Muscle of leg (tissue), 11 donors: ENCODE measurements around the gene SHD. TPM values are rescaled to one million over a fixed set of nuclear protein-coding genes. Genes with fewer than 3 reads are reported as not detected.

ENCODE experiments used
- DNase-seq: peaks from one replicate; pipeline ENCODE4 v3.0.0; 2013
- H3K27ac ChIP-seq: one replicate; pipeline ENCODE4 v1.5.1; 2013; ENCODE audit warnings: mild to moderate bottlenecking, low read length, control low read depth
- H3K27me3 ChIP-seq: one replicate; pipeline ENCODE4 v1.6.1; 2013; ENCODE audit warnings: low read length; ENCODE audit not compliant: control insufficient read depth, insufficient read depth
- H3K36me3 ChIP-seq: one replicate; pipeline ENCODE4 v1.6.1; 2013; ENCODE audit warnings: low read length; ENCODE audit not compliant: control insufficient read depth, insufficient read depth
- H3K4me1 ChIP-seq: one replicate; pipeline ENCODE4 v1.6.1; 2013; ENCODE audit warnings: low read length; ENCODE audit not compliant: control insufficient read depth, insufficient read depth
- H3K4me3 ChIP-seq: one replicate; pipeline ENCODE4 v1.5.1; 2013; ENCODE audit warnings: low read length, control low read depth
- H3K9me3 ChIP-seq: replicated peaks from 2 replicates; pipeline ENCODE4 v1.6.1; 2013; ENCODE audit warnings: low read depth, low read length; ENCODE audit not compliant: control insufficient read depth
- WGBS: methylation state at CpG from one replicate; pipeline ENCODE4 v1.1.5; 2013; ENCODE audit warnings: missing lambda C conversion rate; ENCODE audit not compliant: insufficient coverage; 5-methylcytosine and 5-hydroxymethylcytosine counted together
- polyA plus RNA-seq, 8 donors: library from polyadenylated mRNA; unstranded; fragments of 120-200 nt; gene quantifications; one replicate each; pipeline versions ENCODE4 v1.2.1 to v1.2.3, GENCODE V29; 2013; ENCODE audit warnings: inconsistent platforms in 1 of 8, low replicate concordance in 1 of 8; ENCODE audit not compliant: insufficient read length in 8 of 8, insufficient read depth in 1 of 8
- total RNA-seq: library from RNA; stranded (reverse); fragments of 120-200 nt; gene quantifications from one replicate; pipeline ENCODE4 v1.2.4, GENCODE V29; 2013

Gene SHD
- total and polyA plus RNA-seq, 9 donors: 40.1 to 139 (median 94.0) TPM

DNA sequence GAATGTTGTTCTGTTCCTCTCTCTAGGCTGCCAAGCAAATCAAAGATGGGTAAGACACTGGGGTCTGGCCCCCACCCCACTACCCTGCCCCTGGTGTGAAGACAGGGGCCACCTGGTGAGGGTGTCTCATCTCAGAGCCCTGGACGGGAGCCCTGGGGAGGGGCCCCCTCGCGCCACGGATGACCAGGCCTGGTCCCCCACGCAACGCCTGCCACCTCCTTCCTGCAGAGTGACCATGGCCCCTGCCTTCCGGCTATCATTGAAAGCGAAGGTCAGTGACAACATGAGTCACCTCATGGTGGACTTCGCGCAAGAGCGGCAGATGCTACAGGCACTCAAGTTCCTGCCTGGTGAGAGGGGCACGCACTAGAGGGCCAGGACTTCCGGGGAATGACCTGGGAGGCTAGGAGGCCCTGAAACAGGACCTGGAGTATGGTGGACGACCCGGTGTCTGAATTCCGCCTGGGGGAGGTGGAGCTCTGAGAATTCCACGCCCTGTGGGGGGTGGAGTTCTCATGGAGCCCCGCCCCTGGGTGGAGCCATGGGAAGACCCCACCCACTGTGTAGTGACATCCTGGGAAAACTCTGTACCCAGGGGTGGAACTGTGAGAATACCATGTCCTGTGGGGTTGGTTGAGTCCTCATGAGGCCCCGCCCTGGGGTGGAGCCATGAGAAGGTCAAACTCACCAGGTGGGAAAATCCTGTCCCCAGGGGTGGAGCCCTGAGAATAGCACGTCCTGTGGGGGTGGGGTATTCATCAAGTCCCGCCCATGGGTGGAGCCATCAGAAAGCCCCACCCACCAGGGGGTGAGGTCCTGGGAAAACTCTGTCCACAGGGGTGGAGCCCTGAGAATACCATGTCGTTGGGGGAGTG is 31.4 kb downstream of the SHD start:
- WGBS: 91% methylated on average over 16 of the region's 22 CpGs
- no peak overlapping the region for H3K27ac ChIP-seq
- H3K36me3 ChIP-seq: no peaks in the 10 kb centered on the region
- no peaks in the 10 kb centered on the region for H3K9me3 ChIP-seq
- no peak for DNase-seq
- H3K4me3 ChIP-seq: no peak overlapping the region
- H3K27me3 ChIP-seq: no peaks in the 10 kb centered on the region
- H3K4me1 ChIP-seq: no peaks in the 10 kb centered on the region

DNA sequence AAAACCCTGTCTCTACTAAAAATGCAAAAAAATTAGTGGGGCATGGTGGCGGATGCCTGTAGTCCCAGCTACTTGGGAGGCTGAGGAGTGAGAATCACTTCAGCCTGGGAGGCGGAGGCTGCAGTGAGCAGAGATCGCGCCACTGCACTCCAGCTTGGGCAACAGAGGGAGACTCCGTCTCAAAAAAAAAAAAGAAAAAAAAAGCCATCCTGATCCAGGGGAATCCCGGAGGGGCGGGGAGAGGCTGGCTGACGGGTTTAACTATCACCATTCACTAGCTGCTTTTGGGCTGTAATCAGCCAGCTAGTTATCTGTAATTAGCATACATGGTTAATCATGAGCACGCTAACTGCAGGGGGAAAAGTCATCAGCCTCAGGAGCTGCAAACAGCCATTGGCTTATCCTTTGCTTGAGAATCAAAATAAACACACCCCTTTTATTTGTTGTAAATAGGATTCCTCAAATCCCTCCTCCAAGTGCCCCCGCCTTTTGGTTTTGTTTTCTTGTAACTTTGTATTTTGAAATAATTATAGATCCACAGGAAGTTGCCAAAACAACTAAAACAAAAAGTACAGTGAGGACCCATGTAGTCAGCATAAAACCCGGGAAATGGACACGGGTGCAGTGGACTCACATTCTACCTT is 34.9 kb downstream of the SHD start:
- Histone ChIP-seq H3K27me3 (no peaks in the 10 kb centered on the region), H3K4me1 (no peaks in the 10 kb centered on the region), H3K36me3 (no peaks in the 10 kb centered on the region), H3K9me3 (no peaks in the 10 kb centered on the region), H3K27ac (no peak overlapping the region), H3K4me3 (no peak overlapping the region)
- no peak for DNase-seq
- WGBS: 57% methylated on average over 6 of the region's 12 CpGs

DNA sequence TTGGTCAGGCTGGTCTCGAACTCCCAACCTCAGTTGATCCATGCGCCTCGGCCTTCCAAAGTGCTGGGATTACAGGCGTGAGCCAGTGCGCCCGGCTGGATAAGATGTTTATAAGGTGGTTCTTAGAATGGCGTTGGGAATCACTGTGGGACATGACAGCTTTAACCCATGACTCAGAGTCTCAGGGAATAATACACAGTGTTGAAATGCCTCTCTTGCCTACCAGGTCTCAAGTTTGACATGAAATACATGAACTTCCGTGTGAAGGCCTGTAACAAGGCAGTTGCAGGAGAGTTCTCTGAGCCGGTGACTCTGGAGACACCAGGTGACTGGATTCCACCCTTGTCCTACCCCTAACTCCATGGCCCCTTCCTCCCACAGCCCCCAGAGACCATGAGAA is 37.9 kb downstream of the SHD start:
- Histone ChIP-seq H3K4me3 (no peak overlapping the region), H3K9me3 (peaks cover 11% of the 10 kb centered on the region), H3K4me1 (no peaks in the 10 kb centered on the region), H3K27ac (no peak overlapping the region), H3K36me3 (no peaks in the 10 kb centered on the region), H3K27me3 (no peaks in the 10 kb centered on the region)
- DNase-seq: no peak
- WGBS: 93% methylated on average over 8 of the region's 9 CpGs

DNA sequence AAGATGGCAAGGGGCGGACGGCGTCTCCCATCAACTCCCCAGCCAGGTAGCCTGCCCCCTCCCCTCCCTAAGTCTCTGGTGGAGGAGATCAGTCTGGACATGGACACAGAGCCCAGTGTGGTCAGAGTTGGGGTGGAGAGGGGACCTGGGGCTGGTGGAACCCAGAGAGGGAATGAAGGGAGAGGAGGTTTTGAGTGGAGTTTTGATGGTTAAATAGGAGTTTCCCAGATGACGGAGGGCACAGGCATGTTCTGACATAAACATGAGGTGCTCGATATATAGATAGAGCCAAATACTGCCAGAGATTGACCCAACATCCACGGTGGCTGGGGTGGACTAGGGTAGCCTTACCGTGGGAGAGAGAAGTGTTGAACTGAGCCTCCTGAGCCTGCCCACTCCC is 39.4 kb downstream of the SHD start:
- 85% methylated on average over 2 of the region's 7 CpGs for WGBS
- Histone ChIP-seq H3K4me1 (no peaks in the 10 kb centered on the region), H3K36me3 (no peaks in the 10 kb centered on the region), H3K27me3 (no peaks in the 10 kb centered on the region), H3K9me3 (peaks cover 18% of the 10 kb centered on the region), H3K4me3 (no peak overlapping the region), H3K27ac (no peak overlapping the region)
- DNase-seq: no peak

DNA sequence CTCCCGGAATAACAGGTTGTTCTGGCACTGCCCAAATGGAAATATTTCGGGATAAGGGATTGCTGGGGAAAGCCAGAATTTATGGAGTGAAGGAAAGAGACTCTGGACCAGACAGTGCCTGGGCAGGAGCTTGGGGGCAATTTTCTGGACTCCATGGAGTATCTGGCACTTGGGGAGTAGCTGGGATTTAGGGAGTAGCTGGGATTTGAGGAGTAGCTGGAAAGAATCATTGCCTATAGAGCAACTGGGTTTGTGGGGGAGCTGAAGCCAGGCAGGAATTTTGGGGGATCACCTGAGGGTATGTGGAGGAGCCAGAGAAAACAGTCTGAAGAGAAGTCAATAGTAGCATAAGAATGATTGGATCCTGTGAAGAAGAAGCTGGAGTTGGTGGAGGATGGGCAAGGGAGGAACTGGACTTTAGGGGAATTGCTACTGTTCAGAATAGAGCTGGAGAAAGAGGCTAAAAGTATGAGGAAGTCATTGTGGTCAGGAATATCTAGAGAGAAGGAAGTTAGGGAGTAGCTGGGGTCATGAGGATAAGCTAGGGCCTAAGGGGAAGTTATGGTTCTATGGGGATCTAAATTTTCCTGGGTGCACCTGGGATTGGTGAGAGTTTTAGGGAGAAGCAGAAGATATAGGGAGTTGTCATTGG is 40.1 kb downstream of the SHD start:
- peaks cover 18% of the 10 kb centered on the region for H3K9me3 ChIP-seq
- WGBS: 93% methylated on average over 2 of the region's 2 CpGs

DNA sequence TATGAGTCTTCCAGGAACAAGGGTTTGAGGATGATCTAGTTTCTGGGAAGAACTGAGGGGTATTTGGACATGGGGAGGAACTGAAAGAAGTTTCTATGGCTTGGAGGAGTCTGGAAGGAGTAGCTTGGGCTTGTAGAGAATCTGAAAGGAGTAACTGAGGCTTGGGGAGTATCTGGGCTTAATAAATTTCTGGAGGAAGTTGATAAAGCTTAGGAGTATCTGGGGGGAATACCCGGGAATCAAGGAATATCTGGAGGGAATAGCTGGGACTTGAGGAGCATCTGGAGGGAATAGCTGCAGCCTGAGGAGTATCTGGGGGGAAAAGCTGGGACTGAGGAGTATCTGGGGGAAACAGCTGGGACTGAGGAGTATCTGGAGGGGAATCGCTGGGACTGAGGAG is 41.4 kb downstream of the SHD start:
- 90% methylated on average over 2 of the region's 2 CpGs for WGBS
- no peaks in the 10 kb centered on the region for H3K36me3 ChIP-seq
- no peaks in the 10 kb centered on the region for H3K27me3 ChIP-seq
- H3K4me1 ChIP-seq: no peaks in the 10 kb centered on the region
- DNase-seq: no peak
- no peak overlapping the region for H3K27ac ChIP-seq
- H3K9me3 ChIP-seq: peaks cover 18% of the 10 kb centered on the region
- H3K4me3 ChIP-seq: no peak overlapping the region

More for the DNA sequence above, 40.1 kb downstream of the SHD start:
- no peak overlapping the region for H3K27ac ChIP-seq
- no peak for DNase-seq
- no peaks in the 10 kb centered on the region for H3K4me1 ChIP-seq
- H3K36me3 ChIP-seq: no peaks in the 10 kb centered on the region
- no peaks in the 10 kb centered on the region for H3K27me3 ChIP-seq
- no peak overlapping the region for H3K4me3 ChIP-seq

DNA sequence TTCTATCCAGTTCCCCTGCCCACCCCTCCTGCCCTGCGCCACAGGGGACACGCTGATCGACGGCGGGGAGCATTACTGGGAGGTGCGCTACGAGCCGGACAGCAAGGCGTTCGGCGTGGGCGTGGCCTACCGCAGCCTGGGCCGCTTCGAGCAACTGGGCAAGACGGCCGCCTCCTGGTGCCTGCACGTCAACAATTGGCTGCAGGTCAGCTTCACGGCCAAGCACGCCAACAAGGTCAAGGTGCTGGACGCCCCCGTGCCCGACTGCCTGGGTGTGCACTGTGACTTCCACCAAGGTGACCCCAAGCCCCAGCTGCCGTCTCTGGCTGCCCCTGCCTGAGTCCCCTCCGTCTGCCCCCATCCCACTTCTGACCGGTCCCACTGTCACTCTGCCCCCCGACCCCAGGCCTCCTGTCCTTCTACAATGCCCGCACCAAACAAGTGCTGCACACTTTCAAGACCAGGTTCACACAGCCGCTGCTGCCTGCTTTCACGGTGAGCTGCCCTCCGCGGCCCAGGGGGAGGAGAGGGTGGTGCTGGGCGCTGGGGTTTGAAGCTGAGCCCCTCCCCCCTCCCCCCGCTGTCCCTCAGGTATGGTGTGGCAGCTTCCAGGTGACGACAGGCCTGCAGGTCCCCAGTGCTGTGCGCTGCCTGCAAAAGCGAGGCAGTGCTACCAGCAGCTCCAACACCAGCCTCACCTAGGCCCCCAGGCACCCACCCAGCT is 44.0 kb downstream of the SHD start:
- DNase-seq: no peak
- no peaks in the 10 kb centered on the region for H3K36me3 ChIP-seq
- 80% methylated on average over 20 of the region's 37 CpGs for WGBS
- peaks cover 18% of the 10 kb centered on the region for H3K9me3 ChIP-seq
- H3K4me3 ChIP-seq: no peak overlapping the region
- no peak overlapping the region for H3K27ac ChIP-seq
- peaks cover 13% of the 10 kb centered on the region for H3K27me3 ChIP-seq
- peaks cover 17% of the 10 kb centered on the region for H3K4me1 ChIP-seq

DNA sequence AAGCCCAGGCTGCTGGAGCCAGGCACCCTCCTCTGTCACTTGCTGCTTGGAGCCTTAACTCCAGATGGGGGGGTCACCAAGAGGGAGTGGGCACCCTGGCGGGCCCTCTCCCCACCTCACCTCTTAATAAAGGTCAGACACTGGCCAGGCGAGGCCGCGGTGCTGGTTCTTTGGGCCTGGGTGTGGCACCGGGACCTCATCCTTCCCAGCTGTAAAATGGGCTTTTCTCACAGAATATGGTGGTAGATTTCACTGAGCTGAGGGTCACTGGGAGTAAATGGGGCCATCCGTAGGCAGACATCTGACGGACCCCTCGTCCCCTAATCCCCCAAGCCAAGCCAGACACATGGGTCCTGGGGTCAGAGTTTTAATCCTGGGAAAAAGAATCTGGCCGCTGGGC is 44.6 kb downstream of the SHD start:
- Histone ChIP-seq H3K4me1 (peaks cover 19% of the 10 kb centered on the region), H3K4me3 (no peak overlapping the region), H3K27me3 (peaks cover 13% of the 10 kb centered on the region), H3K36me3 (no peaks in the 10 kb centered on the region), H3K9me3 (peaks cover 18% of the 10 kb centered on the region), H3K27ac (no peak overlapping the region)
- no peak for DNase-seq
- 84% methylated on average over 8 of the region's 9 CpGs for WGBS

DNA sequence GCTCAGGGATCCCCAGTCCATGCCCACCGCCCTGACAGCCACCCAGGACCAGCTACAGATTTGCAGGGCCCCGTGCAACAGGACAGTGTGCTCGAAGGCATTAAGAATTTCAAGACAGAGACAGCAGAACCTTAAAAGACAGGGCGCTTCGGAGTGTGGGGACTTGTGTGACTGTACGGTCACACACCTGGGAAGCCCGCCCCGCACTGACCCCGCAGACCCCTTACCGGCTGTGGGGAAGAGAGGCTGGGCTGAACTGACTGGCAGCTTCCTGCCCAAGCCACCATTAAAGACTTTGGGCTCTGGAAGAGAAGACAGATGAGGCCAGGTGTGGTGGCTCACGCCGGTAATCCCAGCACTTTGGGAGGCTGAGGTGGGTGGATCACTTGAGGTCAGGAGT is 45.2 kb downstream of the SHD start:
- Histone ChIP-seq H3K27ac (no peak overlapping the region), H3K27me3 (peaks cover 13% of the 10 kb centered on the region), H3K4me3 (no peak overlapping the region), H3K9me3 (peaks cover 18% of the 10 kb centered on the region), H3K36me3 (no peaks in the 10 kb centered on the region), H3K4me1 (peaks cover 22% of the 10 kb centered on the region)
- 86% methylated on average over 11 of the region's 12 CpGs for WGBS
- DNase-seq: no peak
